RWPE1 (cell line): ENCODE results near the gene RAMACL.
A peak's percentile ranks its signal among the peaks of the same experiment; 100 is the strongest.
"Not testable (repeated sequence)": the region's sequence is repeated elsewhere in the genome, so short reads cannot be mapped to it uniquely, and the experiment has no call there.

Source experiments
- CTCF ChIA-PET: fragments of 350-600 bp; sonication (Branson Sonifier 250); formaldehyde crosslinking; extraction: SDS; loops from one replicate; lab custom pipeline; 2021; lab: Yijun Ruan, JAX
- POLR2A ChIA-PET: fragments of 400-600 bp; formaldehyde crosslinking; extraction: SDS; loops from one replicate; lab custom pipeline; 2020; ENCODE audit warnings: antibody characterized with exemption; ENCODE audit not compliant: low non-redundant PET; lab: Yijun Ruan, JAX
- DNase-seq: peaks from one replicate; pipeline ENCODE4 v3.0.0; 2012; ENCODE audit warnings: low spot score
- H3K27ac ChIP-seq: fragments of 450-650 bp; 2 replicates; pipeline ENCODE4 v1.5.1; 2017
- CTCF ChIP-seq: fragments of 450-650 bp; conservative IDR thresholded peaks from 2 replicates; pipeline ENCODE4 v1.5.1; 2017; ENCODE audit warnings: low read depth, mild to moderate bottlenecking

The RAMACL gene

GRCh38 chr6:166539543-166539942, 46.9 kb downstream of the RAMACL start:
- POLR2A ChIA-PET: no interaction called here
- H3K27ac ChIP-seq: no peak overlapping the region
- no peak for TF ChIP-seq CTCF
- CTCF ChIA-PET: no interaction called here
- DNase-seq: no peak

- CTCF ChIA-PET, DNase-seq, POLR2A ChIA-PET: not testable (repeated sequence)
- H3K27ac ChIP-seq: peak overlapping the region; percentile 12; the same call in 1 of the 2 replicates
Measured at GRCh38 chr6:166539011-166539385, 47.5 kb downstream of the RAMACL start.

- POLR2A ChIA-PET: no interaction called here
- TF ChIP-seq CTCF: no peak
- DNase-seq: no peak
Measured at GRCh38 chr6:166538297-166539010, 48.0 kb downstream of the RAMACL start.

GRCh38 chr6:166534658-166535406, 51.6 kb downstream of the RAMACL start:
- POLR2A ChIA-PET: interaction anchor here (0.6 kb wide), 1 partner anchor 59 kb away, joined by 3 read pairs; no protein-coding TSS in a partner anchor
- CTCF ChIA-PET: interaction anchor here (0.8 kb wide), 1 partner anchor 241 kb away, joined by 3 read pairs; no protein-coding TSS in a partner anchor
- no peak overlapping the region for H3K27ac ChIP-seq
- no peak for TF ChIP-seq CTCF
- no peak for DNase-seq

More at GRCh38 chr6:166538297-166539010, 48.0 kb downstream of the RAMACL start:
- CTCF ChIA-PET: no interaction called here
- peak overlapping the region; percentile 12; the same call in 1 of the 2 replicates for H3K27ac ChIP-seq

GRCh38 chr6:166533205-166533824, 53.2 kb downstream of the RAMACL start:
- peak overlapping the region; percentile 22; the same call in 1 of the 2 replicates for H3K27ac ChIP-seq
- ChIA-PET POLR2A (no interaction called here), CTCF (no interaction called here)
- DNase-seq: no peak
- no peak for TF ChIP-seq CTCF
